Mesendoderm (in vitro differentiated cells): ENCODE data around the gene FLT3LG.
"Not testable (repeated sequence)": the region's sequence is repeated elsewhere in the genome, so short reads cannot be mapped to it uniquely, and the experiment has no call there.

Source experiments
- DNase-seq: peaks from one replicate; pipeline ENCODE4 v3.0.0; 2013
- H2AK5ac ChIP-seq: 2 replicates; pipeline ENCODE4 v1.6.1; 2013; ENCODE audit warnings: low read length, inconsistent platforms
- H2BK120ac ChIP-seq: 2 replicates; pipeline ENCODE4 v1.6.1; 2013; ENCODE audit warnings: low read depth, mild to moderate bottlenecking, low read length, moderate library complexity, mixed read lengths
- H2BK15ac ChIP-seq: replicated peaks from 2 replicates; pipeline ENCODE4 v1.6.1; 2013; ENCODE audit warnings: low read depth, mild to moderate bottlenecking, moderate library complexity
- H2BK5ac ChIP-seq: 2 replicates; pipeline ENCODE4 v1.6.1; 2013; ENCODE audit warnings: low read length, inconsistent platforms
- H3K18ac ChIP-seq: 2 replicates; pipeline ENCODE4 v1.6.1; 2013; ENCODE audit warnings: mild to moderate bottlenecking, low read length, mixed read lengths
- H3K23ac ChIP-seq: one replicate; pipeline ENCODE4 v1.6.1; 2013; ENCODE audit warnings: low read length
- H3K27ac ChIP-seq: 2 replicates; pipeline ENCODE4 v1.5.1; 2013; ENCODE audit warnings: low read depth, mild to moderate bottlenecking, inconsistent platforms, low read length, moderate library complexity
- H3K27me3 ChIP-seq: 2 replicates; pipeline ENCODE4 v1.6.1; 2013; ENCODE audit warnings: low read length, control low read depth, mild to moderate bottlenecking, inconsistent platforms; ENCODE audit not compliant: insufficient read depth, poor library complexity
- H3K36me3 ChIP-seq: 2 replicates; pipeline ENCODE4 v1.6.1; 2013; ENCODE audit warnings: low read length, inconsistent platforms; ENCODE audit not compliant: control insufficient read depth, insufficient read depth
- H3K4ac ChIP-seq: one replicate; pipeline ENCODE4 v1.6.1; 2013; ENCODE audit warnings: low read depth, mild to moderate bottlenecking, low read length, moderate library complexity
- H3K4me1 ChIP-seq: 2 replicates; pipeline ENCODE4 v1.6.1; 2013; ENCODE audit warnings: low read depth, low read length, inconsistent platforms; ENCODE audit not compliant: control insufficient read depth
- H3K4me2 ChIP-seq: 2 replicates; pipeline ENCODE4 v1.6.1; 2013; ENCODE audit warnings: low read length
- H3K4me3 ChIP-seq: 2 replicates; pipeline ENCODE4 v1.5.1; 2013; ENCODE audit warnings: mild to moderate bottlenecking, low read length
- H3K56ac ChIP-seq: one replicate; pipeline ENCODE4 v1.6.1; 2013; ENCODE audit warnings: low read length
- H3K79me1 ChIP-seq: 2 replicates; pipeline ENCODE4 v1.6.1; 2013; ENCODE audit warnings: low read length, inconsistent platforms
- H3K79me2 ChIP-seq: 2 replicates; pipeline ENCODE4 v1.6.1; 2013; ENCODE audit warnings: mild to moderate bottlenecking, low read length; ENCODE audit not compliant: control insufficient read depth, insufficient read depth
- H3K9ac ChIP-seq: 2 replicates; pipeline ENCODE4 v1.6.1; 2013; ENCODE audit warnings: low read length, inconsistent platforms
- H4K5ac ChIP-seq: one replicate; pipeline ENCODE4 v1.6.1; 2013; ENCODE audit warnings: low read length
- H4K8ac ChIP-seq: one replicate; pipeline ENCODE4 v1.6.1; 2013; ENCODE audit warnings: low read depth, mild to moderate bottlenecking, control low read depth, low read length, moderate library complexity
- WGBS: extraction: QIAGEN DNeasy Blood & Tissue Kit; methylation state at CpG from one replicate; pipeline ENCODE4 v1.1.7; 2013; ENCODE audit warnings: low lambda C conversion rate, missing lambda C conversion rate; ENCODE audit not compliant: insufficient coverage; ENCODE audit errors: extremely low coverage; 5-methylcytosine and 5-hydroxymethylcytosine counted together

FLT3LG gene

DNA sequence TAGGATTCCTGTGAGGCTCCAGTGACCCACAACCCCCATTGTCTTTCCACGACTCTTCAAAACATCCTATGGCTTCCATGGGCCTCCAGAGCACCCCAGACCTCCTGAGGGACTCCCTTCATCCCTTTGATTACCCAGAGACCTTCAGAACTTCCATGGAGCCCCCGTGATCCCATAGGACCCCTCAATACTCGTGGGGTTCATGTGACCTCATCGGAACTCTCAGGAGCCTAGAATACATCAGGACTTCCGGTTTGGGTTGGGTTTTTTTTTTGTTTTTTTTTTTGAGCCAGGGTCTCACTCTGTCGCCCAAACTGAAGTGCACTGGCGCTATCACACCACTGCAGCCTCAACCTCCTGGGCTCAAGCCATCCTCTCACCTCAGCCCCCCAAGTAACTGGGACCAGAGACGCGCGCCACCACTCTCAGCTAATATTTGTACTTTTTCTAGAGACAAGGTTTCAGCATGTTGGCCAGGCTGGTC is 20.2 kb upstream of the FLT3LG start:
- H3K4me2 ChIP-seq = peak overlapping the region; percentile 96
- H3K9ac ChIP-seq = peak overlapping the region; percentile 98
- H2AK5ac ChIP-seq = peak overlapping the region; percentile 98
- H2BK120ac ChIP-seq = no peak overlapping the region
- no peaks in the 10 kb centered on the region for H3K4me1 ChIP-seq
- no peaks in the 10 kb centered on the region for H3K27me3 ChIP-seq
- H3K36me3 ChIP-seq = peaks cover 2% of the 10 kb centered on the region
- no peak overlapping the region for H2BK15ac ChIP-seq
- H4K8ac ChIP-seq = peak overlapping the region; percentile 95
- no peak overlapping the region for H3K23ac ChIP-seq
- peak overlapping the region; percentile 74 for H2BK5ac ChIP-seq
- H3K27ac ChIP-seq = peak overlapping the region; percentile 85
- DNase-seq = no peak
- peak overlapping the region; percentile 89 for H4K5ac ChIP-seq
- H3K79me2 ChIP-seq = peaks cover 6% of the 10 kb centered on the region
- H3K4ac ChIP-seq = peak overlapping the region; percentile 97
- no CpG with 5 or more reads among the region's 10 CpGs for WGBS
- H3K56ac ChIP-seq = peak overlapping the region; percentile 98
- H3K79me1 ChIP-seq = peaks cover 9% of the 10 kb centered on the region
- H3K18ac ChIP-seq = peak overlapping the region; percentile 95
- H3K4me3 ChIP-seq = peak overlapping the region; percentile 85

DNA sequence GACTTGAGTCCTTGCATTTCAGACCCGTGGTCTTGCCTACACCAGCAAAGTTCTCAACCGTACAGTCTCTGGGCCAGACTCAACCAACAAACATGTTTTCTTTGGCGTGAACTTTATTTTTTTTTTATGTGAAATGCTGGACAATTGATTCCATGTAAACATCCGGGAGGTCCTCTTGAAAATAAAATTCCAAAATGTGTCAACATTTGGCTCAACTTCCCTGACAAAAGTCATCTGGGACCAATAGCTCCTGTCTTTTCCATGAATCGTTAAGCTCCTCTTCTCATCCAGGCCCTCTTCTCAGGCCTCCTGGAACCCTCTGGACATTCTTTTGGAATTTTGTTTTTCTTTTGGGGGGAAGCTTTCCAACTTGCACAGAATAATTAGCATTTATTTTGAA is 18.2 kb upstream of the FLT3LG start:
- no peak overlapping the region for H3K4me2 ChIP-seq
- no peak overlapping the region for H2BK15ac ChIP-seq
- DNase-seq = no peak
- no peak overlapping the region for H3K9ac ChIP-seq
- peaks cover under 1% of the 10 kb centered on the region for H3K79me2 ChIP-seq
- no peak overlapping the region for H3K27ac ChIP-seq
- no peak overlapping the region for H4K8ac ChIP-seq
- H2BK5ac ChIP-seq = no peak overlapping the region
- no peaks in the 10 kb centered on the region for H3K27me3 ChIP-seq
- no peak overlapping the region for H3K4me3 ChIP-seq
- WGBS = no CpG with 5 or more reads among the region's 5 CpGs
- no peak overlapping the region for H3K4ac ChIP-seq
- H3K4me1 ChIP-seq = no peaks in the 10 kb centered on the region
- no peaks in the 10 kb centered on the region for H3K36me3 ChIP-seq
- H3K56ac ChIP-seq = no peak overlapping the region
- H2AK5ac ChIP-seq = no peak overlapping the region
- no peak overlapping the region for H3K23ac ChIP-seq
- peaks cover 3% of the 10 kb centered on the region for H3K79me1 ChIP-seq
- H4K5ac ChIP-seq = no peak overlapping the region
- H2BK120ac ChIP-seq = no peak overlapping the region
- no peak overlapping the region for H3K18ac ChIP-seq

DNA sequence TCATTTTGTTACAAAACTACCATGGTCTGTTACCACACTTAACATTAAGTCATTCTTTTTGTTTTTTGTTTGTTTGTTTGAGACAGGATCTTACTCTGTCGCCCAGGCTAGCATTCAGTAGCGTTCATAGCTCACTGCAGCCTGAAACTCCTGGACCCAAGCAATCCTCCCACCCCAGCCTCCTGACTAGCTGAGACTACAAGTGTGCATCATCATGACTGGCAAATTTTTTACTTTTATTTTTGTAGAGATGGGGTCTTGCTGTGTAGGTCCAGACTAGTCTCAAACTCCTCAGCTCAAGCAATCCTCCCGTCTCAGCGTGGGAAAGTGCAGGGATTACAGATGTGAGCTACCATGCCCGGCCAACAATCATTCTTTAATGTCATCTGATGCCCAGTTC is 17.7 kb upstream of the FLT3LG start:
- no peak overlapping the region for H2BK15ac ChIP-seq
- H2AK5ac ChIP-seq = no peak overlapping the region
- H2BK5ac ChIP-seq = no peak overlapping the region
- H2BK120ac ChIP-seq = no peak overlapping the region
- no CpG with 5 or more reads among the region's 5 CpGs for WGBS
- H3K18ac ChIP-seq = no peak overlapping the region
- H3K27ac ChIP-seq = no peak overlapping the region
- H3K79me2 ChIP-seq = no peaks in the 10 kb centered on the region
- DNase-seq = no peak
- H3K56ac ChIP-seq = no peak overlapping the region
- H4K5ac ChIP-seq = no peak overlapping the region
- H3K36me3 ChIP-seq = no peaks in the 10 kb centered on the region
- no peak overlapping the region for H4K8ac ChIP-seq
- no peak overlapping the region for H3K4me3 ChIP-seq
- no peak overlapping the region for H3K4me2 ChIP-seq
- H3K4me1 ChIP-seq = no peaks in the 10 kb centered on the region
- no peak overlapping the region for H3K9ac ChIP-seq
- H3K4ac ChIP-seq = no peak overlapping the region
- H3K27me3 ChIP-seq = no peaks in the 10 kb centered on the region
- H3K79me1 ChIP-seq = peaks cover 3% of the 10 kb centered on the region
- H3K23ac ChIP-seq = no peak overlapping the region

DNA sequence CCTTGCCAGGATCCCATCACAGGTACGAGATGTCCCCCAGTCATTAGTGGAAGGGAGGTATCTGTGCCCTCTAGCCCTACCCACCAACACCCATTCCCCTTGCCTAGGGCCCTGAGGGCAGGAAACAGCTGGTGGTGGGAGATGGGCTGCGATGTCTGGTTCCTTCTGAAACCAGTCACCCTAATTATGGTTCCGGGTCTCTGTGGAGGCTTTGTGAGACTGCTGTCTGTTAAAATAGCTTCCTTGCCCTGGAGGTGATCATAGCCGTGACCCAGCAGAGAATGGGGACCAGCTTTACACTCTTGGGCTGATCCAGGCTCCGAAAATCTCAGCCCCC is 15.5 kb upstream of the FLT3LG start:
- Histone ChIP-seq H3K23ac (no peak overlapping the region), H3K4ac (no peak overlapping the region), H2BK5ac (no peak overlapping the region), H3K9ac (no peak overlapping the region), H3K79me2 (no peaks in the 10 kb centered on the region), H3K36me3 (no peaks in the 10 kb centered on the region), H3K27me3 (no peaks in the 10 kb centered on the region), H3K56ac (no peak overlapping the region), H4K8ac (no peak overlapping the region), H4K5ac (no peak overlapping the region), H2AK5ac (no peak overlapping the region), H2BK120ac (no peak overlapping the region), H3K4me1 (no peaks in the 10 kb centered on the region), H2BK15ac (no peak overlapping the region), H3K79me1 (peaks cover 3% of the 10 kb centered on the region), H3K18ac (no peak overlapping the region), H3K4me3 (no peak overlapping the region), H3K27ac (no peak overlapping the region), H3K4me2 (no peak overlapping the region)
- no CpG with 5 or more reads among the region's 5 CpGs for WGBS
- DNase-seq = no peak

DNA sequence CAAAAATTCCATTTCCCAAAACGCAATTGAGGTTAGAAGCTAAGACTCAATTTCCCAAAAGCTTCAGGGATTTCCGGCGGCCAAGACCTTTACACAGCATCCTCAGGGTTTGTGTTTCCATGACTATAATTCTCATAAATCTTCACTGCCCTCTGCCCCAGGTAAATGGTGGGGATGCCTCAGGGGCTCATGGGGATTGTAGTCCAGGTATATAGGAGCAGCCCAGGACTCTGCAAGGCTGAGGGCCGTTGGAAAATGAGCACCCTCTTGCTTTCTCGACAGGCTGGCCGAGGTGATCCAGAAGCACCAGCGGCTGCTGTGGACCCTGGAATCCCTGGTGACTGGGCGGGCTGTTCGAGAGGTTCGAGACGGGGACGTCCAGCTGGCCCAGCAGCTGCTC is 14.6 kb upstream of the FLT3LG start:
- H2BK120ac ChIP-seq = no peak overlapping the region
- no peak overlapping the region for H2AK5ac ChIP-seq
- H2BK5ac ChIP-seq = no peak overlapping the region
- no peak overlapping the region for H3K4ac ChIP-seq
- no peak overlapping the region for H3K4me2 ChIP-seq
- no peak overlapping the region for H3K9ac ChIP-seq
- H4K5ac ChIP-seq = no peak overlapping the region
- no peak overlapping the region for H3K27ac ChIP-seq
- no peak overlapping the region for H3K56ac ChIP-seq
- H4K8ac ChIP-seq = no peak overlapping the region
- no peaks in the 10 kb centered on the region for H3K36me3 ChIP-seq
- H3K27me3 ChIP-seq = no peaks in the 10 kb centered on the region
- H3K4me3 ChIP-seq = no peak overlapping the region
- no peaks in the 10 kb centered on the region for H3K79me2 ChIP-seq
- DNase-seq = no peak
- no CpG with 5 or more reads among the region's 12 CpGs for WGBS
- no peak overlapping the region for H3K23ac ChIP-seq
- H3K18ac ChIP-seq = no peak overlapping the region
- H3K4me1 ChIP-seq = no peaks in the 10 kb centered on the region
- H3K79me1 ChIP-seq = peaks cover under 1% of the 10 kb centered on the region
- H2BK15ac ChIP-seq = no peak overlapping the region

DNA sequence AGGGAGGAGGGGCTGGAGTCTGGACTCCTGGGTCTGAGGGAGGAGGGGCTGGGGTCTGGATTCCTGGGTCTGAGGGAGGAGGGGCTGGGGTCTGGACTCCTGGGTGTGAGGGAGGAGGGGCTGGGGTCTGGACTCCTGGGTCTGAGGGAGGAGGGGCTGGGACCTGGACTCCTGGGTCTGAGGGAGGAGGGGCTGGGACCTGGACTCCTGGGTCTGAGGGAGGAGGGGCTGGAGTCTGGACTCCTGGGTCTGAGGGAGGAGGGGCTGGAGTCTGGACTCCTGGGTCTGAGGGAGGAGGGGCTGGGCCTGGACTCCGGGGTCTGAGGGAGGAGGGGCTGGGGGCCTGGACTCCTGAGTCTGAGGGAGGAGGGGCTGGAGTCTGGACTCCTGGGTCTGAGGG is 12.9 kb upstream of the FLT3LG start:
- not testable (repeated sequence) for H3K79me1 ChIP-seq, H3K4ac ChIP-seq, H3K9ac ChIP-seq, H3K18ac ChIP-seq, H2AK5ac ChIP-seq, DNase-seq, H3K23ac ChIP-seq, H2BK120ac ChIP-seq, H4K8ac ChIP-seq, H3K36me3 ChIP-seq, H2BK15ac ChIP-seq, H3K27ac ChIP-seq, H3K4me3 ChIP-seq, H3K4me1 ChIP-seq, H2BK5ac ChIP-seq, H3K79me2 ChIP-seq, H3K27me3 ChIP-seq, H3K4me2 ChIP-seq, H3K56ac ChIP-seq, H4K5ac ChIP-seq
- no CpG with 5 or more reads among the region's 1 CpG for WGBS
